ENCODE measurements around the gene RABGAP1L.

DNA sequence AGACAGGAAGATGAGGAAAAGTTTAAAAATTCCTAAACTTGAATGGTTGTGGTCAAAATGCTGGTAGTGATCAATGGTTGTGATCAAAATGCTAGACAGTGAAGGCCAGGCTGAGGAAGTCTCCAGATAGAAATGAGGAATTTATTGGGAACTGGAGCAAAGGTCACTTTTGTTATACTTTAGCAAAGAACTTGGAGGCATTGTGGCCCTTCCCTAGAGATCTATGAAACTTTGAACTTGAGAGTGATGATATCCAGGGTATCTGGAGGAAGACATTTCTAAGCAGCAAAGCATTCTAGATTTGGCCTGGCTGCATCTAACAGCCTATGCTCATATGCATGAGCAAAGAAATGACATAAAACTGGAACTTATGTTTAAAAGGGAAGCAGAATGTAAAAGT lies 35.5 kb upstream of the RABGAP1L start:
- no peak for TF ChIP-seq POLR2A (IDR thresholded peaks at IDR 0.05)
- TF ChIP-seq, protein P1, sequence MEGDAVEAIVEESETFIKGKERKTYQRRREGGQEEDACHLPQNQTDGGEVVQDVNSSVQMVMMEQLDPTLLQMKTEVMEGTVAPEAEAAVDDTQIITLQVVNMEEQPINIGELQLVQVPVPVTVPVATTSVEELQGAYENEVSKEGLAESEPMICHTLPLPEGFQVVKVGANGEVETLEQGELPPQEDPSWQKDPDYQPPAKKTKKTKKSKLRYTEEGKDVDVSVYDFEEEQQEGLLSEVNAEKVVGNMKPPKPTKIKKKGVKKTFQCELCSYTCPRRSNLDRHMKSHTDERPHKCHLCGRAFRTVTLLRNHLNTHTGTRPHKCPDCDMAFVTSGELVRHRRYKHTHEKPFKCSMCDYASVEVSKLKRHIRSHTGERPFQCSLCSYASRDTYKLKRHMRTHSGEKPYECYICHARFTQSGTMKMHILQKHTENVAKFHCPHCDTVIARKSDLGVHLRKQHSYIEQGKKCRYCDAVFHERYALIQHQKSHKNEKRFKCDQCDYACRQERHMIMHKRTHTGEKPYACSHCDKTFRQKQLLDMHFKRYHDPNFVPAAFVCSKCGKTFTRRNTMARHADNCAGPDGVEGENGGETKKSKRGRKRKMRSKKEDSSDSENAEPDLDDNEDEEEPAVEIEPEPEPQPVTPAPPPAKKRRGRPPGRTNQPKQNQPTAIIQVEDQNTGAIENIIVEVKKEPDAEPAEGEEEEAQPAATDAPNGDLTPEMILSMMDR (IDR thresholded peaks at IDR 0.05): no peak
- TF ChIP-seq EP300 (IDR thresholded peaks at IDR 0.05): no peak
